OCI-LY1 (cell line): ENCODE results near the gene MRPS22.

ENCODE experiments used
- H2AFZ ChIP-seq: fragments of 200-600 bp; sonication (generic), shearing (Covaris generic); 2 replicates; pipeline ENCODE4 v1.6.0; 2014; ENCODE audit warnings: antibody characterized with exemption, mild to moderate bottlenecking, low read length
- H3F3A ChIP-seq: fragments of 200-600 bp; sonication (generic), shearing (Covaris generic); 2 replicates; pipeline ENCODE4 v1.6.0; 2014; ENCODE audit warnings: mild to moderate bottlenecking, antibody characterized with exemption, low read length, moderate library complexity; ENCODE audit not compliant: insufficient read depth
- H3K27ac ChIP-seq: fragments of 200-600 bp; sonication (generic); 2 replicates; pipeline ENCODE4 v1.5.1; 2014; ENCODE audit warnings: low read length, mixed run types, mild to moderate bottlenecking, low read depth; ENCODE audit not compliant: poor library complexity, severe bottlenecking
- H3K27me3 ChIP-seq: fragments of 200-600 bp; sonication (generic); 2 replicates; pipeline ENCODE4 v1.6.0; 2014; ENCODE audit warnings: antibody characterized with exemption, mild to moderate bottlenecking, low read length, moderate library complexity; ENCODE audit not compliant: insufficient read depth
- H3K36me3 ChIP-seq: fragments of 200-600 bp; sonication (generic); 2 replicates; pipeline ENCODE4 v1.6.1; 2014; ENCODE audit warnings: mild to moderate bottlenecking, antibody characterized with exemption, low read length, moderate library complexity, mixed read lengths; ENCODE audit not compliant: insufficient read depth
- H3K4me1 ChIP-seq: fragments of 200-600 bp; sonication (generic); 2 replicates; pipeline ENCODE4 v1.5.1; 2014; ENCODE audit warnings: mild to moderate bottlenecking, low read length, moderate library complexity; ENCODE audit not compliant: insufficient read depth, severe bottlenecking
- H3K4me2 ChIP-seq: fragments of 200-600 bp; sonication (generic), shearing (Covaris generic); 2 replicates; pipeline ENCODE4 v1.6.1; 2014; ENCODE audit warnings: low read length
- H3K4me3 ChIP-seq: fragments of 200-600 bp; sonication (generic); 2 replicates; pipeline ENCODE4 v1.5.1; 2014; ENCODE audit warnings: low read length, low read depth, mild to moderate bottlenecking, mixed read lengths; ENCODE audit not compliant: poor library complexity, severe bottlenecking
- H3K79me2 ChIP-seq: fragments of 200-600 bp; shearing (Covaris generic); 2 replicates; pipeline ENCODE4 v1.6.1; 2016; ENCODE audit warnings: mixed run types, low read length, mixed read lengths; ENCODE audit not compliant: insufficient read depth
- H3K9ac ChIP-seq: fragments of 200-600 bp; sonication (generic), shearing (Covaris generic); 2 replicates; pipeline ENCODE4 v1.6.1; 2014; ENCODE audit warnings: mild to moderate bottlenecking, low read length, mixed read lengths
- H3K9me2 ChIP-seq: fragments of 200-600 bp; sonication (generic), shearing (Covaris generic); 2 replicates; pipeline ENCODE4 v1.6.1; 2014; ENCODE audit warnings: low read depth, mild to moderate bottlenecking, low read length, mixed read lengths
- H3K9me3 ChIP-seq: fragments of 200-600 bp; shearing (Covaris generic); 2 replicates; pipeline ENCODE4 v1.6.1; 2014; ENCODE audit warnings: low read length, mixed read lengths
- H4K20me1 ChIP-seq: fragments of 200-600 bp; sonication (generic), shearing (Covaris generic); 2 replicates; pipeline ENCODE4 v1.6.0; 2016; ENCODE audit warnings: mild to moderate bottlenecking, low read length; ENCODE audit not compliant: insufficient read depth
- EZH2 ChIP-seq: fragments of 200-600 bp; sonication (generic), shearing (Covaris generic); IDR thresholded peaks from 2 replicates; pipeline ENCODE4 v1.8.0; 2017; ENCODE audit warnings: borderline replicate concordance, mixed run types, mild to moderate bottlenecking, antibody characterized with exemption, low read length, moderate library complexity, mixed read lengths
- TF ChIP-seq, protein P1 (sequence below): fragments of 200-600 bp; sonication (generic), shearing (Covaris generic); IDR thresholded peaks from 2 replicates; pipeline ENCODE4 v1.5.1; 2017; ENCODE audit warnings: mild to moderate bottlenecking, antibody characterized with exemption, low read length, moderate library complexity, mixed read lengths

The MRPS22 gene

DNA sequence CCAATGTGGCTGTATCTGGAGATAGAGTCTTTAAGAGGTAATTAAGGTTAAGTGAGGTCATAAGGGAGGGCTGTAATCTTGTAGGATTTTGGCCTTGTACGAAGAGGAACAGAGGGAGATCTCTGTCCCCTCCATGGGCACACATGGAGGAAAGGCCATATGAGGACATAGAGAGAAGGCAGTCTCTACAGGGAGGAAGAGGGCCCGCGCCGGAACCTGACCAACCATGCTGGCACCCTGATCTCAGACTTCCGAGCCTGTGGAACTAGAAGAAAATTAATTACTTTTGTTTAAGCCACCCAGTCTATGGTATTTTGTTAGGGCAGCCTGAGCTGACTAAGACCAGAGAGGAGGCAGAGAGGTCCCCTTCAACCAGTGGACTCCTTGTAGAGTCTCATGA is 17.7 kb upstream of the MRPS22 start:
- no peak overlapping the region for H3K27ac ChIP-seq
- no peak overlapping the region for H3K4me3 ChIP-seq
- H3K27me3 ChIP-seq: peaks cover 11% of the 10 kb centered on the region; the same call in 1 of the 2 replicates
- TF ChIP-seq EZH2: no peak
- TF ChIP-seq, protein P1, sequence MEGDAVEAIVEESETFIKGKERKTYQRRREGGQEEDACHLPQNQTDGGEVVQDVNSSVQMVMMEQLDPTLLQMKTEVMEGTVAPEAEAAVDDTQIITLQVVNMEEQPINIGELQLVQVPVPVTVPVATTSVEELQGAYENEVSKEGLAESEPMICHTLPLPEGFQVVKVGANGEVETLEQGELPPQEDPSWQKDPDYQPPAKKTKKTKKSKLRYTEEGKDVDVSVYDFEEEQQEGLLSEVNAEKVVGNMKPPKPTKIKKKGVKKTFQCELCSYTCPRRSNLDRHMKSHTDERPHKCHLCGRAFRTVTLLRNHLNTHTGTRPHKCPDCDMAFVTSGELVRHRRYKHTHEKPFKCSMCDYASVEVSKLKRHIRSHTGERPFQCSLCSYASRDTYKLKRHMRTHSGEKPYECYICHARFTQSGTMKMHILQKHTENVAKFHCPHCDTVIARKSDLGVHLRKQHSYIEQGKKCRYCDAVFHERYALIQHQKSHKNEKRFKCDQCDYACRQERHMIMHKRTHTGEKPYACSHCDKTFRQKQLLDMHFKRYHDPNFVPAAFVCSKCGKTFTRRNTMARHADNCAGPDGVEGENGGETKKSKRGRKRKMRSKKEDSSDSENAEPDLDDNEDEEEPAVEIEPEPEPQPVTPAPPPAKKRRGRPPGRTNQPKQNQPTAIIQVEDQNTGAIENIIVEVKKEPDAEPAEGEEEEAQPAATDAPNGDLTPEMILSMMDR: no peak
- no peaks in the 10 kb centered on the region for H4K20me1 ChIP-seq
- H2AFZ ChIP-seq: no peak overlapping the region
- no peaks in the 10 kb centered on the region for H3K36me3 ChIP-seq
- H3F3A ChIP-seq: no peaks in the 10 kb centered on the region
- no peak overlapping the region for H3K4me2 ChIP-seq
- no peaks in the 10 kb centered on the region for H3K79me2 ChIP-seq
- H3K9me3 ChIP-seq: no peaks in the 10 kb centered on the region
- no peaks in the 10 kb centered on the region for H3K9me2 ChIP-seq
- H3K9ac ChIP-seq: no peak overlapping the region
- peaks cover 3% of the 10 kb centered on the region for H3K4me1 ChIP-seq

DNA sequence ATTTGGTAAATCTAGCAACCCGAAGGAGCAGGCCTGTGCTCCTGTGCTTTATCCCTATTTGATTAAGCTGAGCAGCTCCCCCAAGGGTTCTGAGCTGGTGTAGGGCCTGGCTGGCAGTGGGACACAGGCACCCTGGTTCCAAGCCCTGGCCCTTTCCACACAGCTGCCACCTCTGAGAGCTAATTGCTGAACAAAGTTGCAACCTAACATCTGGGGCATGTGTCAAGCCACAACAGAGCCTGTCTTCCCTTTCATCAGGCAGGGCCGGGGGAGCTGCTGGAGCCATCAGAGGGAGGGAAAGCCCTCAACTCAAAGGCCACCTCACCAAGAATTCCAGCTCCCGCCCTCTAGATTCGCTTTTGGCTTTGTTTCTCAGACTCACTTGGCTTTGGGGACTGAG is 17.1 kb upstream of the MRPS22 start:
- no peaks in the 10 kb centered on the region for H4K20me1 ChIP-seq
- TF ChIP-seq, protein P1: no peak
- no peak for TF ChIP-seq EZH2
- no peaks in the 10 kb centered on the region for H3K79me2 ChIP-seq
- H3K4me1 ChIP-seq: peaks cover 3% of the 10 kb centered on the region
- no peak overlapping the region for H3K4me2 ChIP-seq
- no peak overlapping the region for H3K4me3 ChIP-seq
- no peak overlapping the region for H3K9ac ChIP-seq
- no peaks in the 10 kb centered on the region for H3F3A ChIP-seq
- no peak overlapping the region for H2AFZ ChIP-seq
- no peaks in the 10 kb centered on the region for H3K9me2 ChIP-seq
- peaks cover 11% of the 10 kb centered on the region; the same call in 1 of the 2 replicates for H3K27me3 ChIP-seq
- no peak overlapping the region for H3K27ac ChIP-seq
- no peaks in the 10 kb centered on the region for H3K36me3 ChIP-seq
- no peaks in the 10 kb centered on the region for H3K9me3 ChIP-seq

DNA sequence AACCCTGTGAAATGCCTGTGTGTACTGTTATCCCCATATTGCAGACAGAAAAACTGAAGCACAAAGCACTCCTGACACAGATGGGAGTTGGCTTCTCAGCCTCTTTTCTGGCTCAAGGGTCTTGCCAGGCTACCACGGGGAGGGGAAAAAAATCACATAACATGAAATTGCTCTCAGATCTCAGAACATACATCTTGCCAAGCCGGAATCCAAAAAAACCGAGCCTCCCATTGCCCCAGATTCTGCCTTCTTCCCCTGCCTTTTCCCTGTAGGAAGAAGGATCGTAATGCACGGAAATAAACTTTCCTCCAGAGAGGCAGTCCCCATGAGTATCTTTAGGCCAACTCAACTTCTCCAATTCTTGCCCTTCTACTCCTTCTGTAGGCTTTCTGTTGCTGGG is 16.6 kb upstream of the MRPS22 start:
- no peak overlapping the region for H3K4me2 ChIP-seq
- H3K9me2 ChIP-seq: no peaks in the 10 kb centered on the region
- TF ChIP-seq EZH2: no peak
- TF ChIP-seq, protein P1: no peak
- no peaks in the 10 kb centered on the region for H3F3A ChIP-seq
- no peak overlapping the region for H3K4me3 ChIP-seq
- H3K9me3 ChIP-seq: no peaks in the 10 kb centered on the region
- H3K9ac ChIP-seq: no peak overlapping the region
- H4K20me1 ChIP-seq: no peaks in the 10 kb centered on the region
- no peak overlapping the region for H2AFZ ChIP-seq
- no peaks in the 10 kb centered on the region for H3K79me2 ChIP-seq
- peaks cover 11% of the 10 kb centered on the region; the same call in 1 of the 2 replicates for H3K27me3 ChIP-seq
- H3K36me3 ChIP-seq: no peaks in the 10 kb centered on the region
- H3K4me1 ChIP-seq: peaks cover 3% of the 10 kb centered on the region
- no peak overlapping the region for H3K27ac ChIP-seq
